ENCODE data around the gene ITPR2.
"Not testable (repeated sequence)": the region's sequence is repeated elsewhere in the genome, so short reads cannot be mapped to it uniquely, and the experiment has no call there.

Gene ITPR2

DNA sequence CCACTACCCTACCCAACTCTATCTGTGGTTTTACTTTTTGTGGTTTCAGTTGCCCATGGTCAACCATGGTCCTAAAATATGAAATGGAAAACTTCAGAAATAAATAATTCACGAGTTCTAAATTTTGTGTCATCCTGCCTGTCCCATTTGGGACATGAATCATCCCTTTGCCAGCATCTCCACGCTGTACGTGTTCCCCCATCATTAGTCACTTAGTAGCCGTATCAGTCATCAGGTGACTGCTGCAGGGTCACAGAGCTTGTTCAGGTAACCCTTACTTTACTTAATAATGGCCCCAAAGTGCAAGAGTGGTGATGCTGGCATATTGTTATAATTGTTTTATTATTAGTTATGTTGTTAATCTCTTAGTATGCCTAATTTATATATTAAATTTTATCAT, 209.9 kb downstream of the ITPR2 start:
- no peak for DNase-seq (ENCODE audit: low read depth)

DNA sequence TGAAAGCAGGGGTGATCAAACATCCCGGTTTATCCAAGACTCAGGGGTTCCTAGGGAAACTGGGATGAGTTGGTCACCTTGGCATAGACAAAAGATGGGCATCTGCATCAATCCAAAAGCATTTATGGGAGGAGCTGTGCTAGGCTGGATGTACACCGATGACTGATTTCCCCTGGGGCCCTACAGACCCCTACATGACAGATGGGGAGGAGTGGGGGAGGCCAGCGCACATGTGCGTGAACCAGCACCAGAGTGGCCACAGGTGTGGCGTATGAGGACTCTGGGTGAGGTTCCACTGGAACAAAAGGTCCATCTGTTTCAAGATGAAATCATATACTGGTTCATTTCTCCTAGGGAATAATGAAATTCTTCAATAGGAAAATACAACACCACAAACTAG, 210.4 kb downstream of the ITPR2 start:
- DNase-seq (ENCODE audit: low read depth) = no peak

DNA sequence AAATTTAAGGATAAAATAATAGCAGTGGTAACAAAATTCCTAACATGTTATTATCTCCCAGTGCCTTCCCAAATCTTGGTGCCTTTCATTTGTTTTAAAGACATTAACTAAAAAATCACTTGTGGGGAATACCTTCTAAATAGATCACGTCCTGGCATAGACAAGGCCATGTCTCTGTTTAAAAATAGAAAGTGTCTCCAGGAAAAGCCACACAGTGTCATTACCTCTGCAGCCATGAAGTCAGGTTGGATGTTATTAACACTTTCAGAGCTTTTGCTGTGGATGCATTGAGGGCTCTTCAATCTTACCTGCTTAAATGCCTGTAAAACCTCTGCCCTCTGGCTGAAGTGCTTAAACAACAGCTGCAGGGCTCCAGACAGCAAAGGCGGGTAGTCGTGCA, 211.1 kb downstream of the ITPR2 start:
- no peak for DNase-seq (ENCODE audit: low read depth)

DNA sequence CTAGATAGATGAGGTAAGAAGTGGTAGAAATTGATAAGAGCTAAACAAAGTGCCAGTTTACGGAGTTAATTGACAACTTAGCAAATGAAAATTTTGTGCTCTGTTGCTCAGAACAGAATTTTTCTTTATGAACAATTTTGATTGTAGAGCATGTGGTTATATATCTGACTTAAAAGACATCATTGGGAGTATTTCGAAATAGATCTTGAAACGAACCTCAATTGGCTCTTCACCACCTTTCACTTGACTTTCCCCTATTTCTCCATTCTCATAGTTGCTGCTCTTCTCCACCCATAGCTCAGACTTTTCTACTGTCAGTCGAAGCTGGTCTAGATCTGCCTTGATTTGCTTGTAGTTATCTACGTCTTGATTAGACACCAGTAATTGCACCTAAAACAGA, 212.1 kb downstream of the ITPR2 start:
- no peak for DNase-seq (ENCODE audit: low read depth)

- no peak for DNase-seq (ENCODE audit: low read depth)
These were observed 215.5 kb downstream of the ITPR2 start for GRCh38 chr12:26617513-26617912.

- no peak for DNase-seq (ENCODE audit: low read depth)
These were observed 218.9 kb downstream of the ITPR2 start for GRCh38 chr12:26614011-26614616.

GRCh38 chr12:26612203-26612602, 220.8 kb downstream of the ITPR2 start:
- no peak for DNase-seq (ENCODE audit: low read depth)

DNA sequence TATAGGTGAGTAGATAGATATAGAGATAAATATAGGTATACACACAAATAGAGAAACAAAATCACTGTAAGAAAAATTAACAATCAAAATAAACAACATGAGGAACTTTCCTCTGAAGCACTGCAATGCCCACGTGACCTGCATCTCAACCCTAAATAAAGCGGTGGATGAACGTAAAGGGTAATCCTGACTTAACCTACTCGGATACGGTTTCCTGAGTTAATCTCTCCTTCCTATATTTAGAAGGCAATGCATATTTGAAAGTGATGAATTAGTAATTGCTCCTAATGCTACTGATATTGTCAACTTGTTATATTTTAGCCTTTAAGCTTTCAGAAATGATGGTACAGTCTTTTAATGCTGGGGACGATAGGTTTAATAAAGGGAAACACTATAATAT, 221.4 kb downstream of the ITPR2 start:
- no peak for DNase-seq (ENCODE audit: low read depth)

- DNase-seq (ENCODE audit: low read depth) = no peak
These were observed 222.2 kb downstream of the ITPR2 start for GRCh38 chr12:26610774-26611173.

GRCh38 chr12:26609986-26610385, 223.0 kb downstream of the ITPR2 start:
- no peak for DNase-seq (ENCODE audit: low read depth)

GRCh38 chr12:26608706-26609105, 224.3 kb downstream of the ITPR2 start:
- DNase-seq (ENCODE audit: low read depth) = no peak

DNA sequence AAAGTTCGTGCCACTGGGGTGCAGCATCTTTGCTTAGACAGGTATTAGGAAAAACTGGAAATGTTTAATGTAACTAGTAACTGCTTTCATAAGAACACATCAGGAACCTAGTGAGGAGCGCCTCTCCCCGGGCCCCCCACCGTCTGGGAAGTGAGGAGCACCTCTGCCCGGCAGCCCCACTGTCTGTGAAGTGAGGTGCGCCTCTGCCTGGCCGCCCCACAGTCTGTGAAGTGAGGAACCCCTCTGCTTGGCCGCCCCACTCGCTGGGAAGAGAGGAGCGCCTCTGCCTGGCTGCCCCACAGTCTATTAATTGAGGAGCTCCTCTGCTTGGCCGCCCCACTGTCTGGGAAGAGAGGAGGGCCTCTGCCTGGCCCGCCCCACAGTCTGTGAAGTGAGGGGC, 224.7 kb downstream of the ITPR2 start:
- DNase-seq (ENCODE audit: low read depth) = no peak

GRCh38 chr12:26606911-26607310, 226.1 kb downstream of the ITPR2 start:
- DNase-seq (ENCODE audit: low read depth) = no peak

GRCh38 chr12:26604813-26605212, 228.2 kb downstream of the ITPR2 start:
- not testable (repeated sequence) for DNase-seq (ENCODE audit: low read depth)

GRCh38 chr12:26599096-26599695, 233.8 kb downstream of the ITPR2 start:
- no peak for DNase-seq (ENCODE audit: low read depth)

- DNase-seq (ENCODE audit: low read depth) = no peak
These were observed 237.2 kb downstream of the ITPR2 start for GRCh38 chr12:26595806-26596205.

DNA sequence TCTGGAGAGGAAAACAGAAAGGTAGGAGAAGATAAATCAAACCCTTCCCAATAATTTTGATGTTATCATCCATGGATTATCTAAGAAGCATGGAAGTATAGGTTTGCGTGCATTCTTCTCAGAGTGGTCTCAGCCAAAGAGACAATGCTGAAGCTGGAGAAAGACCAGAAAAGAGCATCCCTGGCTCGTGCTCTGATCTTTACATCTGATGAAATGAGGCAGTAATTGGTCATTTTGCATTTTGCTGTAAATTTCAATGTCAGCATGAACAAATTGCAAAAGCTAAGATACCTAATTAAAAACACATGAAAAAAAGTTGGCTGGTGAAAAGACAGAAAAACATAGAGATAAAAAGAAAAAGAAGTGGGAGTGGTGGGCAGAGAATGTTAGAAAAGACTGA, 252.4 kb downstream of the ITPR2 start:
- DNase-seq (ENCODE audit: low read depth) = no peak

DNA sequence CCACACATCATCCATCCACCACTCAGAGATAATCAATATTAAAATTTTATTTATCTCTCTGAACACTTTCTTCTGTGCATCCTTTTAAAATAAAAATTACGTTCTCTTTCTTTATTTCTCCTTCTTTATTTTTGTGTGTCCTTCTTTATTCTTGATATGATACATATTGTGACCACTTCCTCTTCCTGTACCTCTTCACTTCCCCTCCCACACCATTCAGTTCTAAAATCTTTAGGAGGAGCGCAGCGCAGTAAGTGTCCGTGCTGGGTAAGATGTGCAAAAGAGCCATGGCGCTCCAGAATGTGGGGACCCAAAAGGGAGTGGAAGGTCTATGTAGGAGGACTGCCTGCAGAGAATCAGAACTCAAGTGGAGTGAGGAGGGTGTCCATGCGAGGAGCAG, 256.7 kb downstream of the ITPR2 start:
- DNase-seq (ENCODE audit: low read depth) = no peak

GRCh38 chr12:26573225-26573909, 259.6 kb downstream of the ITPR2 start:
- DNase-seq (ENCODE audit: low read depth) = no peak

DNA sequence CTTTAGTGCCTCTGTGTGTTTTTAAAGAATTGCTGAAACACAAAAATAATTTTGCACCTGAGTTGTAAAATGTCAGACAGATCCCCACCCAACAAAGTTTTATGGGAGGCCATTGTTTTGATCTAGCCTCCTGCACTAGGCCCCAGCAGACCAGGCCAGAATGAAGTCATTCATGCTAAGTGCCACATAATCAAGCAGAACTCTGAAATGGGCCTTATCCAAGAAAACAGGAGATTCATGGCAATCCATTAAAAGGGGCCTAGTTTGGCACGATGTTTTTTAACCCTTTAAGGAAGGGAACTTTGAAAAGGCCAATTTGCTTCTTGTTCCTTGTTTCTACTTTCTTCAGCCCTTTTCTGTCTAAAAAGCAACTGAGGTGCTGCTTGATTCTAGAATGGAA, 260.9 kb downstream of the ITPR2 start:
- DNase-seq (ENCODE audit: low read depth) = no peak

DNA sequence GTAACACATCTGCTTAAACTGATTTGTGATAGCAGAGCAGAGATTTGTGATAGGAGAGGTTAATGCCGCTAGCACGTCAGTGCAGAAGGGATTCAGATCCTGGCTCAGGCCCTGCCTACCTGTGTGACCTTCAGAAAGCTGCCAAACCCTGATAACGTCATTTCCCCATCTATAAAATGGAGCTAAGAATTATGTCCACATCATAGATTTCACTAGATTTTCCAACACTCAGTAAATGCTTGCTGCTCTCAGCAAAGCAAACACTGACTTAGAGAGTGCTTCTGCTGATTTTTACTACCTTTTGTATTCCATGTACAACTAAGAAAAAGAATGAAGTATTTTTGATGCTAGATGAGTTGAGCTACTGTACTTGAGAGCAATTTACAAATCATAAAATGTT, 261.4 kb downstream of the ITPR2 start:
- no peak for DNase-seq (ENCODE audit: low read depth)

- DNase-seq (ENCODE audit: low read depth) = no peak
These were observed 265.9 kb downstream of the ITPR2 start for GRCh38 chr12:26567126-26567525.

DNA sequence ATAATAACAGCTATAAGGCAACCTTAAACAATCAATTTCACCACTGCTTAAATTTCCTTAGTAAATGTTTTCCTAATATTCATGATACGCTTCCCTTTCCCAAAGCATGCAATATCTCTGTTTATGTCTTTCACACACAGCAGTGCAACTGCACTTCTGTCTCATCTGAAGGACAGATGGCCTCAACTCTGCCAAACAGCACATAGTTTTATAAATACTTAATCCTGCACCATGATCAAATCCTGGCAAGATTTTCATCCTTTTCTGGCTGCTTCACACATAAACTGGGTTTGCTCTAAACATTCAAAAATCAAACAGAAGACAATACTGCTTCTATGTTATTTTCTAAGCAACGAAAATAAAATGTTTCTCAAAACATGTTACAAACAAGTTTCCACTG, 266.3 kb downstream of the ITPR2 start:
- DNase-seq (ENCODE audit: low read depth) = peak; percentile 18

DNA sequence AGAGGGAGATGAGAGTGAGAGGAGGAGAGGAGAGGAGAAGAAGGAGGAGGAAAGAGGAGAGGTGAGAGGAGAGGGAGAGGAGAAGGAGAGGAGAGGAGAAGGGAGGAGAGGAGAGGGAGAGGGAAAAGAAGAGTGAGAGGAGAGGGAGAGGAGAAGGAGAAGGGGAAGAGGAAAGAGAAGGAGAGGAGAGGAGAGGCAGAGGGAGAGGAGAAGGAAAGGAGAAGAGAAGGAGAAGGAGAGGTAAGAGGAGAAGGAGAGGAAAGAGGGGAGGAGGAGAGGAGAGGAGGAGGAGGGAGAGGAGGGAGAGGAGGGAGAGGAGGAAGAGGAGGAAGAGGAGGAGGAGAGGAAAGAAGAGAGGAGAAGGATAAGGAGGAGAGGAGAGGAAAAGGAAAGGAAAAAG, 266.8 kb downstream of the ITPR2 start:
- no peak for DNase-seq (ENCODE audit: low read depth)

Data from GM04504 (cell line).